IPS-15b (cell line): ENCODE measurements around the gene FGF21.

Source experiments
- H3K27me3 ChIP-seq: one replicate; pipeline ENCODE4 v1.6.1; 2013; ENCODE audit warnings: low read length; ENCODE audit not compliant: control insufficient read depth, insufficient read depth
- H3K36me3 ChIP-seq: one replicate; pipeline ENCODE4 v1.6.1; 2013; ENCODE audit warnings: low read length; ENCODE audit not compliant: control insufficient read depth, insufficient read depth
- H3K4me1 ChIP-seq: one replicate; pipeline ENCODE4 v1.6.1; 2013; ENCODE audit warnings: mild to moderate bottlenecking, low read length; ENCODE audit not compliant: control insufficient read depth, insufficient read depth
- H3K4me3 ChIP-seq: one replicate; pipeline ENCODE4 v1.5.1; 2013; ENCODE audit warnings: low read depth, low read length
- H3K9ac ChIP-seq: one replicate; pipeline ENCODE4 v1.6.1; 2013; ENCODE audit warnings: low read depth, mild to moderate bottlenecking, low read length
- H3K9me3 ChIP-seq: one replicate; pipeline ENCODE4 v1.6.1; 2013; ENCODE audit warnings: mild to moderate bottlenecking, low read length; ENCODE audit not compliant: control insufficient read depth, insufficient read depth

The FGF21 gene

DNA sequence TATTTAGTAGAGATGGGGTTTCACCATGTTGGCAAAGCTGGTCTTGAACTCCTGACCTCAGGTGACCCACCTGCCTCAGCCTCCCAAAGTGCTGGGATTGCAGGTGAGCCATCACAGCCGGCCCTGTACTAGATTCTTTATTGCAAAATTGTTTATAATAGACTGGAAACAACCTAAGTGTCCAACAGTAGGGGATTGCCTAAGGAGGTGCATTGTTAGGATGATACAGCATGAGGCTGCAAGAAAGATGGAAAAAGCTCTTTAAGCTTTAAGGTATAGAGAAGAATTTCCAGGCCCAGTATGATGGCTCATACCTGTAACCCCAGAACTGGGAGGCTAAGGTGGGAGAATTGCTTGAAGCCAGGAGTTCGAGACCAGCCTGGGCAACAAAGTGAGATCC lies 47.3 kb downstream of the FGF21 start:
- Histone ChIP-seq H3K36me3 (no peaks in the 10 kb centered on the region), H3K27me3 (no peaks in the 10 kb centered on the region), H3K9me3 (no peaks in the 10 kb centered on the region), H3K9ac (no peak overlapping the region), H3K4me1 (peaks cover 8% of the 10 kb centered on the region), H3K4me3 (no peak overlapping the region)

- Histone ChIP-seq H3K9ac (no peak overlapping the region), H3K36me3 (no peaks in the 10 kb centered on the region), H3K9me3 (no peaks in the 10 kb centered on the region), H3K4me3 (no peak overlapping the region), H3K27me3 (no peaks in the 10 kb centered on the region), H3K4me1 (peaks cover 8% of the 10 kb centered on the region)
Measured at GRCh38 chr19:48804496-48804895, 49.2 kb downstream of the FGF21 start.

DNA sequence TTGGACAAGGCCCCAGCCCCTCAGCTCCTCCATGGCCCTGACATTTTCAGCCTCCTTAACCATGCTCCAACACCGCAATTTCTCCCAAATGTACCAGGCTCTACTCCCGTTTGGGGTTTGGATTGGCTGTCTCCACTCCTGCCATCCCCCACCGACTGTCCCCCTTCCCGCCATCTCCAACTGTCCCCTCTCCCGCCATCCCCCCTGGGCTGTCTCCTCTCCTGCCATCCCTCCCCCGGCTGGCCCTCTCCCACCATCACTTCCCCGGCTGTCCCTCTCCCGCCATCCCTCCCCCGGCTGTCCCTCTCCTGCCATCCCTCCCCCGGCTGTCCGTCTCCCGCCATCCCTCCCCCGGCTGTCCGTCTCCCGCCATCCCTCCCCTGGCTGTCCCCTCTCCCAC lies 50.1 kb downstream of the FGF21 start:
- no peak overlapping the region for H3K9ac ChIP-seq
- H3K27me3 ChIP-seq = peaks cover 4% of the 10 kb centered on the region
- no peak overlapping the region for H3K4me3 ChIP-seq
- H3K36me3 ChIP-seq = no peaks in the 10 kb centered on the region
- H3K4me1 ChIP-seq = peaks cover 11% of the 10 kb centered on the region
- no peaks in the 10 kb centered on the region for H3K9me3 ChIP-seq

GRCh38 chr19:48806518-48806817 lies 51.1 kb downstream of the FGF21 start:
- H3K9me3 ChIP-seq = no peaks in the 10 kb centered on the region
- no peak overlapping the region for H3K4me3 ChIP-seq
- H3K36me3 ChIP-seq = no peaks in the 10 kb centered on the region
- peaks cover 4% of the 10 kb centered on the region for H3K27me3 ChIP-seq
- H3K4me1 ChIP-seq = peaks cover 11% of the 10 kb centered on the region
- no peak overlapping the region for H3K9ac ChIP-seq

DNA sequence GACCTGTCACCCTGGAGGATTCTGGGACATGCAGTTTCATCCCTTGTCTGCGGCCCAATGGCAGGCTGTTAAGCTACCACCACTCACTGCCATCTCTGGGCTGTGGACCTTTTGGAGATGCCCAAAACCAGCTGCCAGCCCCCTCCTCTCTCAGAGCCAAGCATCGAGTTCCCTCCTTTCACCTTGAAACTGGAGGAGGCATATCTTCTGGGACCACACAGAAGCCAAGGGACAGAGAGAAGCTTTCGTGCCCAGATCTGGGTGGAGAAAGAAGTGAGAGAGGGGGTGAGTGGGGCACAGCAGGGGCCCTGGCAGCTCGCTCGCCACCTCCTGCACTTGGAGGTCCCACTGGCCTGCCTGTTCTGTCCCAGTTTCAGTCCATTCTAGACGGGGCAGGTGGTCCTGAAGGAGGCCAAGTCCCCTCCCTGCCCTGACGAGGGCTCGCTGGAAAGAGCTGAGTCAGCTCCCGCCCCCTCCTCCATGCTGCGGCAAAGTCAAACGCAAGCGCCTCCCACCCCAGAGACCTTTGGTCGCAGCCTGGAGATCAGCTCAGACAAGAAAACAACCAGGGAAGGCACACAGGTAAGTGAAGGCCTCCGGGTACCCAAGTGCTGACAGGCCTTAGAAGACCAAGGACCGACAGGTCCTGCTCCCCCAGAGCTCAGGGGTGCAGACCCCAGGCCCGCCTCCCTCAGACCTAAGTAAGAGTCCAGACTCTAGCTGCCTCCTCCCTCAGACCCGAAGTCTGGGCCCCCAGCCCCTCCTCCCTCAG lies 51.7 kb downstream of the FGF21 start:
- Histone ChIP-seq H3K4me3 (peak overlapping the region; percentile 46), H3K9ac (peak overlapping the region; percentile 47), H3K27me3 (peaks cover 4% of the 10 kb centered on the region), H3K4me1 (peaks cover 11% of the 10 kb centered on the region), H3K36me3 (no peaks in the 10 kb centered on the region), H3K9me3 (no peaks in the 10 kb centered on the region)

DNA sequence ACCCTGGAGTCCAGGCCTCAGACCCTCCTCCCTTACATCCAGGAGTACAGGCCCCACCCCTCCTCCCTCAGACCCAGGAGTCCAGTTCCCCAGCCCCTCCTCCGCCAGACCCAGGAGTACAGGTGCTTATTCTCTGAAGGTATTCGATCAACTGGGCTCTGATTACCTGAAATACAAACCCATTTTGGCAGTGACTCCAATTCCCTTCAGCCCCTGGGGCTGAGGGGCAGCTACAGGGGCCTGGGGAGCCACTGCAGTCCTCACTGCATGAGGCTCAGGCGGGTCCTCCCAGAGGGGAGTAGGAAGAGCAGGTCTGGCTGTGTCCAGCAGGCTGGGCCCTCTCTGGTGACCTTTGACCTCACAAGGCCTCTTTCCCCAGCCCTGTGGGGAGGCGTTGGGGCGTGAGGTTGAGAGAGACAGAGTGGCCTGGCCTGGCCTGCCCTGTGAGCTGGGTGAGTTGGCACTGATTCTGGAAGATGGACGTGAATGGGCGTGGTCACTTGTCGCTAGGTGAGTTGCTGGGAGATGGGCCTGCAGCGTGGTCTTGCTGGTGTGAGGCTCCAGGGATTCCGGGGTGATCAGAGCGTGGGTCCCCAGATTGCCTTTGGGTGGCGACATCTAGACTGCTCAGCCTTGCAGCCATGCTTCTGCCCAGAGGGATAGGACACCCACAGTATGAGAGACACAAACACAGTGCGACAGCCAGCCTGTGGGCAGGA lies 52.4 kb downstream of the FGF21 start:
- H3K9ac ChIP-seq = peak overlapping the region; percentile 47
- H3K36me3 ChIP-seq = no peaks in the 10 kb centered on the region
- H3K4me3 ChIP-seq = peak overlapping the region; percentile 46
- no peaks in the 10 kb centered on the region for H3K9me3 ChIP-seq
- peaks cover 4% of the 10 kb centered on the region for H3K27me3 ChIP-seq
- peaks cover 11% of the 10 kb centered on the region for H3K4me1 ChIP-seq
